OCI-LY1 (cell line): ENCODE data around the gene TTC28.

Source experiments
- H2AFZ ChIP-seq: fragments of 200-600 bp; sonication (generic), shearing (Covaris generic); 2 replicates; pipeline ENCODE4 v1.6.0; 2014; ENCODE audit warnings: antibody characterized with exemption, mild to moderate bottlenecking, low read length
- H3F3A ChIP-seq: fragments of 200-600 bp; sonication (generic), shearing (Covaris generic); 2 replicates; pipeline ENCODE4 v1.6.0; 2014; ENCODE audit warnings: mild to moderate bottlenecking, antibody characterized with exemption, low read length, moderate library complexity; ENCODE audit not compliant: insufficient read depth
- H3K27ac ChIP-seq: fragments of 200-600 bp; sonication (generic); 2 replicates; pipeline ENCODE4 v1.5.1; 2014; ENCODE audit warnings: low read length, mixed run types, mild to moderate bottlenecking, low read depth; ENCODE audit not compliant: poor library complexity, severe bottlenecking
- H3K27me3 ChIP-seq: fragments of 200-600 bp; sonication (generic); 2 replicates; pipeline ENCODE4 v1.6.0; 2014; ENCODE audit warnings: antibody characterized with exemption, mild to moderate bottlenecking, low read length, moderate library complexity; ENCODE audit not compliant: insufficient read depth
- H3K36me3 ChIP-seq: fragments of 200-600 bp; sonication (generic); 2 replicates; pipeline ENCODE4 v1.6.1; 2014; ENCODE audit warnings: mild to moderate bottlenecking, antibody characterized with exemption, low read length, moderate library complexity, mixed read lengths; ENCODE audit not compliant: insufficient read depth
- H3K4me1 ChIP-seq: fragments of 200-600 bp; sonication (generic); 2 replicates; pipeline ENCODE4 v1.5.1; 2014; ENCODE audit warnings: mild to moderate bottlenecking, low read length, moderate library complexity; ENCODE audit not compliant: insufficient read depth, severe bottlenecking
- H3K4me2 ChIP-seq: fragments of 200-600 bp; sonication (generic), shearing (Covaris generic); 2 replicates; pipeline ENCODE4 v1.6.1; 2014; ENCODE audit warnings: low read length
- H3K4me3 ChIP-seq: fragments of 200-600 bp; sonication (generic); 2 replicates; pipeline ENCODE4 v1.5.1; 2014; ENCODE audit warnings: low read length, low read depth, mild to moderate bottlenecking, mixed read lengths; ENCODE audit not compliant: poor library complexity, severe bottlenecking
- H3K79me2 ChIP-seq: fragments of 200-600 bp; shearing (Covaris generic); 2 replicates; pipeline ENCODE4 v1.6.1; 2016; ENCODE audit warnings: mixed run types, low read length, mixed read lengths; ENCODE audit not compliant: insufficient read depth
- H3K9ac ChIP-seq: fragments of 200-600 bp; sonication (generic), shearing (Covaris generic); 2 replicates; pipeline ENCODE4 v1.6.1; 2014; ENCODE audit warnings: mild to moderate bottlenecking, low read length, mixed read lengths
- H3K9me2 ChIP-seq: fragments of 200-600 bp; sonication (generic), shearing (Covaris generic); 2 replicates; pipeline ENCODE4 v1.6.1; 2014; ENCODE audit warnings: low read depth, mild to moderate bottlenecking, low read length, mixed read lengths
- H3K9me3 ChIP-seq: fragments of 200-600 bp; shearing (Covaris generic); 2 replicates; pipeline ENCODE4 v1.6.1; 2014; ENCODE audit warnings: low read length, mixed read lengths
- H4K20me1 ChIP-seq: fragments of 200-600 bp; sonication (generic), shearing (Covaris generic); 2 replicates; pipeline ENCODE4 v1.6.0; 2016; ENCODE audit warnings: mild to moderate bottlenecking, low read length; ENCODE audit not compliant: insufficient read depth
- EZH2 ChIP-seq: fragments of 200-600 bp; sonication (generic), shearing (Covaris generic); IDR thresholded peaks from 2 replicates; pipeline ENCODE4 v1.8.0; 2017; ENCODE audit warnings: borderline replicate concordance, mixed run types, mild to moderate bottlenecking, antibody characterized with exemption, low read length, moderate library complexity, mixed read lengths
- TF ChIP-seq, protein P1 (sequence below): fragments of 200-600 bp; sonication (generic), shearing (Covaris generic); IDR thresholded peaks from 2 replicates; pipeline ENCODE4 v1.5.1; 2017; ENCODE audit warnings: mild to moderate bottlenecking, antibody characterized with exemption, low read length, moderate library complexity, mixed read lengths

Gene TTC28

GRCh38 chr22:28051787-28052356 is 627.8 kb downstream of the TTC28 start:
- Histone ChIP-seq H3K79me2 (no peaks in the 10 kb centered on the region), H3K9me2 (no peaks in the 10 kb centered on the region), H3K9ac (no peak overlapping the region), H3K27ac (no peak overlapping the region), H3F3A (no peaks in the 10 kb centered on the region), H3K9me3 (no peaks in the 10 kb centered on the region), H3K4me2 (no peak overlapping the region), H2AFZ (no peak overlapping the region), H4K20me1 (no peaks in the 10 kb centered on the region), H3K4me1 (no peaks in the 10 kb centered on the region), H3K4me3 (no peak overlapping the region), H3K27me3 (no peaks in the 10 kb centered on the region), H3K36me3 (no peaks in the 10 kb centered on the region)
- TF ChIP-seq, protein P1, sequence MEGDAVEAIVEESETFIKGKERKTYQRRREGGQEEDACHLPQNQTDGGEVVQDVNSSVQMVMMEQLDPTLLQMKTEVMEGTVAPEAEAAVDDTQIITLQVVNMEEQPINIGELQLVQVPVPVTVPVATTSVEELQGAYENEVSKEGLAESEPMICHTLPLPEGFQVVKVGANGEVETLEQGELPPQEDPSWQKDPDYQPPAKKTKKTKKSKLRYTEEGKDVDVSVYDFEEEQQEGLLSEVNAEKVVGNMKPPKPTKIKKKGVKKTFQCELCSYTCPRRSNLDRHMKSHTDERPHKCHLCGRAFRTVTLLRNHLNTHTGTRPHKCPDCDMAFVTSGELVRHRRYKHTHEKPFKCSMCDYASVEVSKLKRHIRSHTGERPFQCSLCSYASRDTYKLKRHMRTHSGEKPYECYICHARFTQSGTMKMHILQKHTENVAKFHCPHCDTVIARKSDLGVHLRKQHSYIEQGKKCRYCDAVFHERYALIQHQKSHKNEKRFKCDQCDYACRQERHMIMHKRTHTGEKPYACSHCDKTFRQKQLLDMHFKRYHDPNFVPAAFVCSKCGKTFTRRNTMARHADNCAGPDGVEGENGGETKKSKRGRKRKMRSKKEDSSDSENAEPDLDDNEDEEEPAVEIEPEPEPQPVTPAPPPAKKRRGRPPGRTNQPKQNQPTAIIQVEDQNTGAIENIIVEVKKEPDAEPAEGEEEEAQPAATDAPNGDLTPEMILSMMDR: peak; percentile 82
- TF ChIP-seq EZH2: no peak

GRCh38 chr22:28051091-28051786 is 628.4 kb downstream of the TTC28 start:
- Histone ChIP-seq H3K9ac (no peak overlapping the region), H3F3A (no peaks in the 10 kb centered on the region), H3K4me3 (no peak overlapping the region), H3K79me2 (no peaks in the 10 kb centered on the region), H3K9me2 (no peaks in the 10 kb centered on the region), H3K4me1 (no peaks in the 10 kb centered on the region), H3K36me3 (no peaks in the 10 kb centered on the region), H4K20me1 (no peaks in the 10 kb centered on the region), H2AFZ (no peak overlapping the region), H3K4me2 (no peak overlapping the region), H3K9me3 (no peaks in the 10 kb centered on the region), H3K27me3 (no peaks in the 10 kb centered on the region), H3K27ac (no peak overlapping the region)
- TF ChIP-seq EZH2: no peak
- TF ChIP-seq, protein P1: no peak

DNA sequence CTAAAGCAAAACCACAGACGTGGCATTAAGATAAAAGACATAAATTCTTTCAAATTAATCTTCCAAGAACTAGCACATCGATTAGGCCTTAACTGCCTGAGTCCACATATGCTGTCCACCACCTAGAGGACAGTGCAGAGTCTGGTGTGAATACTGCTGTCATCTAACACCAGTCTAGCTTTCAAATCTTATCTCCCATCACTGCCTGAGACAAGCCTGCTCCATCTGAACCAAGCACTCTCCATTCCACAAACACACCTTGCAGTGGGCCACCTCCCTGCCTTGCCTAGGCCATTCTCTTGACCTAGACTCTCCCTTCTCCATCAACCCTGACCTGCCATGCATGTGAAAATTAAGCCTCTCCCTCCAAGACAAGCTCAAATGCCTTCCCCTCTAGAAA is 631.1 kb downstream of the TTC28 start:
- H3K4me3 ChIP-seq: no peak overlapping the region
- H3K79me2 ChIP-seq: no peaks in the 10 kb centered on the region
- no peaks in the 10 kb centered on the region for H3K36me3 ChIP-seq
- no peaks in the 10 kb centered on the region for H3K4me1 ChIP-seq
- H3K9ac ChIP-seq: no peak overlapping the region
- H3K9me3 ChIP-seq: no peaks in the 10 kb centered on the region
- no peaks in the 10 kb centered on the region for H3K27me3 ChIP-seq
- H3K27ac ChIP-seq: no peak overlapping the region
- no peaks in the 10 kb centered on the region for H3K9me2 ChIP-seq
- no peak overlapping the region for H2AFZ ChIP-seq
- TF ChIP-seq EZH2: no peak
- TF ChIP-seq, protein P1: no peak
- no peaks in the 10 kb centered on the region for H4K20me1 ChIP-seq
- H3F3A ChIP-seq: no peaks in the 10 kb centered on the region
- H3K4me2 ChIP-seq: no peak overlapping the region
